Measurements from ENCODE around the gene EMD. TPM values are rescaled to one million over a fixed set of nuclear protein-coding genes. Genes with fewer than 3 reads are reported as not detected.

Gene EMD
- total and polyA plus RNA-seq, 12 donors, result 7.7 to 95.2 (median 52.6) TPM

GRCh38 chrX:154419688-154420401, 40.8 kb downstream of the EMD start:
- Histone ChIP-seq H3K27ac (peak overlapping the region in 2 of 5 donors; percentile 48 to 72), H3K27me3 (no peaks in the 10 kb centered on the region), H3K4me3 (no peak overlapping the region), H3K36me3 (replicated peaks in 1 of 2) (no peaks in the 10 kb centered on the region), H3K4me1 (replicated peaks in 1 of 2) (no peaks in the 10 kb centered on the region), H3K9me3 (replicated peaks in 1 of 3) (no peaks in the 10 kb centered on the region)
- 45 to 64% (median 55%) methylated on average over 15 to 19 of the region's 19 CpGs; no CpG with 5 or more reads in 1 of the 4 donors for WGBS, 4 donors
- TF ChIP-seq POLR2A (IDR thresholded peaks at IDR 0.05) (peak in 1 of 2 donors; percentile 35), CTCF (IDR thresholded peaks at IDR 0.05) (no peak)
- intact Hi-C loops (cut with DNase I), result no loop called here
- peak in 5 of 7 donors; percentile 54 to 78 (median 64) for DNase-seq

- H3K4me3 ChIP-seq, result no peak overlapping the region
- H3K9me3 ChIP-seq (replicated peaks in 1 of 3), result no peaks in the 10 kb centered on the region
- WGBS, 4 donors, result 73 to 79% (median 75%) methylated on average over 3 to 10 of the region's 10 CpGs
- H3K27me3 ChIP-seq, result no peaks in the 10 kb centered on the region
- intact Hi-C loops (cut with DNase I), result no loop called here
- no peak for TF ChIP-seq POLR2A (IDR thresholded peaks at IDR 0.05)
- TF ChIP-seq CTCF (IDR thresholded peaks at IDR 0.05), result no peak
- no peaks in the 10 kb centered on the region for H3K36me3 ChIP-seq (replicated peaks in 1 of 2)
- peak overlapping the region in 2 of 5 donors; percentile 48 to 72 for H3K27ac ChIP-seq
- H3K4me1 ChIP-seq (replicated peaks in 1 of 2), result no peaks in the 10 kb centered on the region
- DNase-seq, result no peak
These were observed 41.3 kb downstream of the EMD start for GRCh38 chrX:154420402-154420756.

DNA sequence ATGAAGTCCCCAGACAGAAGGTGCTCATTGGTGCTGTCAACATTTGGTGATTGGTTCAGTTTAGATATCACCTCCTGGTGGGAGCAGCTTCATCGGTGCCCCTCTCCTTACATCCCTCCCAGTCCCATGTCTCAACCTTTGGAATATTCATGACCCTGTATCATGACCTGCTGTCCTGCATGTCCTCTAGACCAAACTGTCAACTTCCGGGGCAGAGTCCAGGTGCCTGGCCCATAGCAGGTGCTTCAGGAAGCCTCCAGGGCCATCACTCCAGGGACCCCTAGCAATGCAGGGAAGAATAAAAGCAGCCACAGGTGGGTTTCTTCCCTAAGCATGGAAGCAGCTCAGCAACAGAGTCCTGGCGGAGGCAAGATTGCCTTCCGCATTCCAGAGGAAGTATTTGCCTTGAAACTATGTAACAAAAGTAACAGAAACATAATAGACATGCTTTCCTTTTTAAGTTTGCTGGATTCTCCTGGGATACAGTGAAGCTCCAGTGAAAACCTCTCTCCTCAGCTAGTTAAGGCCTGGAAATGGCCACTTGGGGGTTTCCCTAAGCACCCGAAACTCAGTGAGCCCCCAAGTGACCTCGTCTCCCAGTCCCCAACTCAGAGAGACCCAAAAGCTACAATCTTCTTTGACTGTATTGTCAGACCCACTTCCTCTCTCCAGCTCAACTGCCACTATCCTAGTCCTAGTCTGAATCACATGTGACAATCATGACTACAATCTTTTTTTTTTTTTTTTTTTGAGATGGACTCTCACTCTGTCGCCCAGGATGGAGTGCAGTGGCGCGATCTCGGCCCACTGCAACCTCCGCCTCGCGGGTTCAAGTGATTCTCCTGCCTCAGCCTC, 48.0 kb downstream of the EMD start:
- Histone ChIP-seq H3K27ac (no peak overlapping the region), H3K27me3 (no peaks in the 10 kb centered on the region), H3K9me3 (replicated peaks in 1 of 3) (no peaks in the 10 kb centered on the region), H3K4me1 (replicated peaks in 1 of 2) (peaks cover 0 to 15% of the 10 kb centered on the region in 2 donors), H3K4me3 (peak overlapping the region in 1 of 4 donors; percentile 64), H3K36me3 (replicated peaks in 1 of 2) (peaks cover 0 to 7% of the 10 kb centered on the region in 2 donors)
- TF ChIP-seq POLR2A (IDR thresholded peaks at IDR 0.05) (no peak), CTCF (IDR thresholded peaks at IDR 0.05) (no peak)
- no peak for DNase-seq
- WGBS, 4 donors, result 80 to 85% (median 82%) methylated on average over 9 to 13 of the region's 13 CpGs
- intact Hi-C loops (cut with DNase I), result no loop called here
